ENCODE data around the gene RGR. TPM values are rescaled to one million over a fixed set of nuclear protein-coding genes. Genes with fewer than 3 reads are reported as not detected.
"Not testable (repeated sequence)": the region's sequence is repeated elsewhere in the genome, so short reads cannot be mapped to it uniquely, and the experiment has no call there.

RGR gene
- total RNA-seq, 2 donors from 2014 or later: not detected

- Histone ChIP-seq H3K36me3 (no peaks in the 10 kb centered on the region), H3K9me3 (no peaks in the 10 kb centered on the region), H3K27me3 (replicated peaks; ENCODE audit: insufficient read depth) (no peaks in the 10 kb centered on the region), H3K4me3 (no peak overlapping the region), H3K27ac (no peak overlapping the region), H3K4me1 (replicated peaks) (no peaks in the 10 kb centered on the region)
- DNase-seq (ENCODE audit: low spot score): no peak
- TF ChIP-seq POLR2AphosphoS5 (IDR thresholded peaks at IDR 0.05) (no peak), POLR2A (IDR thresholded peaks at IDR 0.05) (no peak), CTCF (IDR thresholded peaks at IDR 0.05) (no peak)
- 61% methylated on average over 4 of the region's 4 CpGs for WGBS
- intact Hi-C loops (cut with DNase I): loop anchor here (2.0 to 5.0 kb wide), 2 partner anchors 112 to 271 kb away; no protein-coding TSS in a partner anchor
Measured at GRCh38 chr10:84265418-84265817, 20.6 kb downstream of the RGR start.

- H3K27ac ChIP-seq: no peak overlapping the region
- intact Hi-C loops (cut with DNase I): loop anchor here (5.0 kb wide), 1 partner anchor 110 kb away; no protein-coding TSS in a partner anchor
- DNase-seq (ENCODE audit: low spot score): no peak
Measured at GRCh38 chr10:84267503-84268126, 22.8 kb downstream of the RGR start.

GRCh38 chr10:84269162-84269561, 24.3 kb downstream of the RGR start:
- Histone ChIP-seq H3K27ac (no peak overlapping the region), H3K27me3 (replicated peaks; ENCODE audit: insufficient read depth) (no peaks in the 10 kb centered on the region), H3K9me3 (no peaks in the 10 kb centered on the region), H3K36me3 (no peaks in the 10 kb centered on the region), H3K4me3 (no peak overlapping the region), H3K4me1 (replicated peaks) (no peaks in the 10 kb centered on the region)
- TF ChIP-seq CTCF (IDR thresholded peaks at IDR 0.05): no peak
- no peak for TF ChIP-seq POLR2A (IDR thresholded peaks at IDR 0.05)
- TF ChIP-seq POLR2AphosphoS5 (IDR thresholded peaks at IDR 0.05): no peak
- no peak for DNase-seq (ENCODE audit: low spot score)
- intact Hi-C loops (cut with DNase I): loop anchor here (5.0 kb wide), 1 partner anchor 108 kb away; no protein-coding TSS in a partner anchor
- WGBS: 92% methylated on average over 1 of the region's 1 CpG

More at GRCh38 chr10:84267503-84268126, 22.8 kb downstream of the RGR start:
- no peaks in the 10 kb centered on the region for H3K36me3 ChIP-seq
- no peak for TF ChIP-seq POLR2AphosphoS5 (IDR thresholded peaks at IDR 0.05)
- no peak for TF ChIP-seq POLR2A (IDR thresholded peaks at IDR 0.05)
- TF ChIP-seq CTCF (IDR thresholded peaks at IDR 0.05): no peak
- no peaks in the 10 kb centered on the region for H3K9me3 ChIP-seq
- no peaks in the 10 kb centered on the region for H3K27me3 ChIP-seq (replicated peaks; ENCODE audit: insufficient read depth)
- 38% methylated on average over 7 of the region's 7 CpGs for WGBS
- H3K4me3 ChIP-seq: no peak overlapping the region
- no peaks in the 10 kb centered on the region for H3K4me1 ChIP-seq (replicated peaks)

DNA sequence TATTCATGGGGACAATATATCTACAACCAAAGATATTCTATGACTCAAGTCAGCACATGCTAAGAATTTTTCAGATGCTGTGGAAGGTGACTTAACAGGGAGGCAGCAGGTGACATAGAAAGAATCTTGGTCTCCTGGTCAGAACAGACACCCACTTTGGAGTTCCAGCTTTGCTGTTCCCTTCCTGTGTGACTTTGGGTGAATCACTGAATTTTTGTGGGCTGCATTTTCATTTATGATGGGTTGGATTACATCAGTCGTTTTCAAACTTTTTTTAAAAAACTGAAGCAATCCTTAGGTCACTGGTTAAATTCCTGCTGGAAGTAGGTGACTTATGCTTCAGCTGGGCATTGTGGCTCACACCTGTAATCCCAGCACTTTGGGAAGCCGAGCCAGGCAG, 24.9 kb downstream of the RGR start:
- Histone ChIP-seq H3K36me3 (no peaks in the 10 kb centered on the region), H3K4me1 (replicated peaks) (no peaks in the 10 kb centered on the region), H3K27me3 (replicated peaks; ENCODE audit: insufficient read depth) (no peaks in the 10 kb centered on the region), H3K27ac (no peak overlapping the region), H3K4me3 (no peak overlapping the region), H3K9me3 (no peaks in the 10 kb centered on the region)
- 61% methylated on average over 2 of the region's 2 CpGs for WGBS
- TF ChIP-seq POLR2A (IDR thresholded peaks at IDR 0.05) (no peak), POLR2AphosphoS5 (IDR thresholded peaks at IDR 0.05) (no peak), CTCF (IDR thresholded peaks at IDR 0.05) (no peak)
- intact Hi-C loops (cut with DNase I): loop anchor here (5.0 kb wide), 1 partner anchor 108 kb away; no protein-coding TSS in a partner anchor
- no peak for DNase-seq (ENCODE audit: low spot score)

DNA sequence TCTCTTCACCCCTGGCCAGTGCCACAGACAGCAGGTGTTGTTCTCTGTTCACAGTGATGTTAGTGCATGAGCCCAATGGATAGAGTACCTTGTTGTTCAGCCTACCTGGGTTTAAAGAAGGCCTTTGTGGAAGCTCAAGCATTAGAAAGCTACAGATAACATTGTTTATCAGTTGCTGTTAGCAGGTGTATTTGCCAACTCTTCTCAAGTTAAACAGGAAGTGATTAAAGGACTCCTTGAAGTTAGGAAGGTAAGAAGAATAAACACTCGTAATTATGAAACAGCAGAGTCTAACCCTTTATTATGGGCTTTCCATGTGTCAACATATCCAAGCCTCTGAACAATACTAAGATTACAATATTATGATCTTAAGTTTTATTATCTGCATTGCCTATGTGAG, 25.9 kb downstream of the RGR start:
- H3K4me1 ChIP-seq (replicated peaks): no peaks in the 10 kb centered on the region
- no peak overlapping the region for H3K27ac ChIP-seq
- H3K4me3 ChIP-seq: no peak overlapping the region
- no peak for TF ChIP-seq POLR2A (IDR thresholded peaks at IDR 0.05)
- no peak for TF ChIP-seq POLR2AphosphoS5 (IDR thresholded peaks at IDR 0.05)
- no peak for TF ChIP-seq CTCF (IDR thresholded peaks at IDR 0.05)
- intact Hi-C loops (cut with DNase I): no loop called here
- 26% methylated on average over 1 of the region's 1 CpG for WGBS
- H3K27me3 ChIP-seq (replicated peaks; ENCODE audit: insufficient read depth): no peaks in the 10 kb centered on the region
- no peaks in the 10 kb centered on the region for H3K36me3 ChIP-seq
- no peaks in the 10 kb centered on the region for H3K9me3 ChIP-seq
- DNase-seq (ENCODE audit: low spot score): no peak

DNA sequence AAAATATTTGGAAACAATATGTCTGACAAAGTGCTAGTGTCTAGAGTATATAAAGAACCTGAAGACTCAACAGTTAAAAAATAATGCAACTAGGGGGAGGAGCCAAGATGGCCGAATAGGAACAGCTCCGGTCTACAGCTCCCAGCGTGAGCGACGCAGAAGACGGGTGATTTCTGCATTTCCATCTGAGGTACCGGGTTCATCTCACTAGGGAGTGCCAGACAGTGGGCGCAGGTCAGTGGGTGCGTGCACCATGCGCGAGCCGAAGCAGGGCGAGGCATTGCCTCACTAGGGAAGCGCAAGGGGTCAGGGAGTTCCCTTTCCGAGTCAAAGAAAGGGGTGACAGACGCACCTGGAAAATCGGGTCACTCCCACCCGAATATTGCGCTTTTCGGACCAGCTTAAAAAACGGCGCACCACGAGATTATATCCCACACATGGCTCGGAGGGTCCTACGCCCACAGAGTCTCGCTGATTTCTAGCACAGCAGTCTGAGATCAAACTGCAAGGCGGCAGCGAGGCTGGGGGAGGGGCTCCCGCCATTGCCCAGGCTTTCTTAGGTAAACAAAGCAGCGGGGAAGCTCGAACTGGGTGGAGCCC, 35.1 kb downstream of the RGR start:
- H3K27ac ChIP-seq; DNase-seq (ENCODE audit: low spot score); H3K4me1 ChIP-seq (replicated peaks); H3K27me3 ChIP-seq (replicated peaks; ENCODE audit: insufficient read depth); H3K9me3 ChIP-seq; H3K4me3 ChIP-seq; H3K36me3 ChIP-seq; intact Hi-C loops (cut with DNase I): not testable (repeated sequence)
- whole genome bisulfite sequencing: 74% methylated on average over 31 of the region's 31 CpGs

All from prostate gland (tissue), 2 donors.